Endodermal cell (in vitro differentiated cells): ENCODE measurements around the gene DAND5. TPM values are rescaled to one million over a fixed set of nuclear protein-coding genes. Genes with fewer than 3 reads are reported as not detected.
"Not testable (repeated sequence)": the region's sequence is repeated elsewhere in the genome, so short reads cannot be mapped to it uniquely, and the experiment has no call there.

Source experiments
- DNase-seq: peaks from one replicate; pipeline ENCODE4 v3.0.0-alpha.2; 2017
- H3K27ac ChIP-seq: 2 replicates; pipeline ENCODE4 v1.5.1; 2013; ENCODE audit warnings: mild to moderate bottlenecking, low read depth, low read length, moderate library complexity
- H3K27me3 ChIP-seq: 2 replicates; pipeline ENCODE4 v1.6.1; 2013; ENCODE audit warnings: mild to moderate bottlenecking, low read length, moderate library complexity; ENCODE audit not compliant: insufficient read depth, control insufficient read depth, poor library complexity, severe bottlenecking
- H3K36me3 ChIP-seq: 2 replicates; pipeline ENCODE4 v1.7.0; 2013; ENCODE audit warnings: mild to moderate bottlenecking, low read length, moderate library complexity; ENCODE audit not compliant: control insufficient read depth, insufficient read depth
- H3K4me1 ChIP-seq: one replicate; pipeline ENCODE4 v1.7.0; 2013; ENCODE audit warnings: low read length; ENCODE audit not compliant: control insufficient read depth, insufficient read depth
- H3K4me3 ChIP-seq: 2 replicates; pipeline ENCODE4 v1.5.1; 2013; ENCODE audit warnings: mild to moderate bottlenecking, low read length, moderate library complexity
- H3K9ac ChIP-seq: 2 replicates; pipeline ENCODE4 v1.6.1; 2013; ENCODE audit warnings: mild to moderate bottlenecking, low read length, moderate library complexity; ENCODE audit not compliant: poor library complexity, severe bottlenecking; ENCODE audit errors: extremely low read depth
- H3K9me3 ChIP-seq: 2 replicates; pipeline ENCODE4 v1.6.1; 2013; ENCODE audit warnings: mild to moderate bottlenecking, low read length, moderate library complexity; ENCODE audit not compliant: control insufficient read depth
- H3K27ac Mint-ChIP-seq: 2 replicates; pipeline ENCODE4 v1.8.0; 2020; ENCODE audit warnings: mixed read lengths
- H3K27me3 Mint-ChIP-seq: 2 replicates; pipeline ENCODE4 v1.8.0; 2021; ENCODE audit warnings: mild to moderate bottlenecking, mixed read lengths; ENCODE audit not compliant: insufficient read depth
- H3K36me3 Mint-ChIP-seq: 2 replicates; pipeline ENCODE4 v1.8.0; 2020; ENCODE audit warnings: low read depth, mixed read lengths
- H3K4me1 Mint-ChIP-seq: 2 replicates; pipeline ENCODE4 v1.8.0; 2020; ENCODE audit warnings: mixed read lengths
- H3K4me3 Mint-ChIP-seq: 2 replicates; pipeline ENCODE4 v1.8.0; 2020; ENCODE audit warnings: mild to moderate bottlenecking, moderate library complexity, mixed read lengths
- H3K9me3 Mint-ChIP-seq: 2 replicates; pipeline ENCODE4 v1.8.0; 2020; ENCODE audit warnings: mild to moderate bottlenecking, mixed read lengths
- CTCF ChIP-seq: fragments of 200-600 bp; sonication (generic); conservative IDR thresholded peaks from 2 replicates; pipeline ENCODE4 v1.5.0; 2021; ENCODE audit warnings: antibody characterized with exemption, mild to moderate bottlenecking
- WGBS, 2 experiments: methylation state at CpG; one replicate each; pipeline versions ENCODE4 v1.1.5 to v1.1.7; 2013; ENCODE audit warnings: missing lambda C conversion rate in 2 of 2, mixed read lengths in 1 of 2; ENCODE audit not compliant: insufficient coverage in 1 of 2, insufficient read length in 1 of 2; 5-methylcytosine and 5-hydroxymethylcytosine counted together
- total RNA-seq, 2 donors: library from RNA; stranded (reverse); fragmentation: NEBNext Ultra II Directional in 1 of 2; extraction: Animal tissue kit (Norgen Biotek cat#: 25700) in 1 of 2; gene quantifications; 2 replicates in 1 of 2; 3 replicates in 1 of 2; pipeline ENCODE4 v1.2.1, GENCODE V29; 2021

The DAND5 gene
- total RNA-seq, 2 donors from 2014 or later: 0.13 to 0.40 TPM

- WGBS, 2 experiments: 72 to 85% methylated on average over 3 to 19 of the region's 19 CpGs
- Histone ChIP-seq H3K9ac (no peak overlapping the region), H3K4me3 (no peak overlapping the region), H3K36me3 (no peaks in the 10 kb centered on the region), H3K27ac (no peak overlapping the region), H3K27me3 (no peaks in the 10 kb centered on the region), H3K9me3 (no peaks in the 10 kb centered on the region), H3K4me1 (no peaks in the 10 kb centered on the region)
- no peaks in the 10 kb centered on the region for H3K4me1 Mint-ChIP-seq
- H3K9me3 Mint-ChIP-seq: no peaks in the 10 kb centered on the region
- H3K36me3 Mint-ChIP-seq: no peaks in the 10 kb centered on the region
- DNase-seq: no peak
- peaks cover 18% of the 10 kb centered on the region for H3K27me3 Mint-ChIP-seq
- no peak overlapping the region for H3K4me3 Mint-ChIP-seq
- no peak for TF ChIP-seq CTCF
- H3K27ac Mint-ChIP-seq: no peak overlapping the region
These were observed 5.2 kb downstream of the DAND5 start for GRCh38 chr19:12974301-12975220.

GRCh38 chr19:12975221-12975741 is 5.9 kb downstream of the DAND5 start:
- peaks cover 23% of the 10 kb centered on the region for H3K27me3 Mint-ChIP-seq
- no peak overlapping the region for H3K4me3 Mint-ChIP-seq
- Histone ChIP-seq H3K27ac (no peak overlapping the region), H3K9me3 (no peaks in the 10 kb centered on the region), H3K4me3 (no peak overlapping the region), H3K36me3 (no peaks in the 10 kb centered on the region), H3K9ac (no peak overlapping the region), H3K27me3 (no peaks in the 10 kb centered on the region), H3K4me1 (no peaks in the 10 kb centered on the region)
- no peak overlapping the region for H3K27ac Mint-ChIP-seq
- no peak for TF ChIP-seq CTCF
- no peaks in the 10 kb centered on the region for H3K9me3 Mint-ChIP-seq
- no peak for DNase-seq
- WGBS, 2 experiments: 88 to 93% methylated on average over 8 to 17 of the region's 17 CpGs
- H3K4me1 Mint-ChIP-seq: no peaks in the 10 kb centered on the region
- H3K36me3 Mint-ChIP-seq: no peaks in the 10 kb centered on the region

- not testable (repeated sequence) for H3K27ac Mint-ChIP-seq, H3K4me1 ChIP-seq, H3K27me3 ChIP-seq, H3K9ac ChIP-seq, H3K4me1 Mint-ChIP-seq, H3K4me3 Mint-ChIP-seq, H3K27ac ChIP-seq, DNase-seq, H3K36me3 ChIP-seq, H3K9me3 ChIP-seq, H3K36me3 Mint-ChIP-seq, H3K9me3 Mint-ChIP-seq, H3K4me3 ChIP-seq
- 82 to 87% methylated on average over 5 to 7 of the region's 7 CpGs for WGBS, 2 experiments
- H3K27me3 Mint-ChIP-seq: peaks cover 23% of the 10 kb centered on the region
These were observed 6.7 kb downstream of the DAND5 start for GRCh38 chr19:12976109-12976508.
